ENCODE measurements around the gene ZNF202. TPM values are rescaled to one million over a fixed set of nuclear protein-coding genes. Genes with fewer than 3 reads are reported as not detected.

Gene ZNF202
- total RNA-seq, 2 donors from 2014 or later: 12.7 to 23.5 TPM

GRCh38 chr11:123690485-123690884 lies 51.0 kb downstream of the ZNF202 start:
- H3K4me1 Mint-ChIP-seq (ENCODE audit: low read depth in 2 of 2): no peaks in the 10 kb centered on the region
- H3K9me3 Mint-ChIP-seq: no peaks in the 10 kb centered on the region
- H3K36me3 Mint-ChIP-seq: no peaks in the 10 kb centered on the region
- H3K27me3 Mint-ChIP-seq: peaks cover 31 to 55% of the 10 kb centered on the region in 2 donors
- H3K27ac Mint-ChIP-seq: no peak overlapping the region
- H3K4me3 Mint-ChIP-seq: no peak overlapping the region
- DNase-seq (ENCODE audit: low spot score) (no peak), ATAC-seq (no peak)

GRCh38 chr11:123684601-123685000 lies 56.9 kb downstream of the ZNF202 start:
- ATAC-seq (no peak), DNase-seq (ENCODE audit: low spot score) (no peak)
- Mint-ChIP-seq H3K4me1 (ENCODE audit: low read depth in 2 of 2) (no peaks in the 10 kb centered on the region), H3K9me3 (no peaks in the 10 kb centered on the region), H3K27ac (no peak overlapping the region), H3K36me3 (no peaks in the 10 kb centered on the region), H3K4me3 (no peak overlapping the region), H3K27me3 (peaks cover 37 to 55% of the 10 kb centered on the region in 2 donors)

DNA sequence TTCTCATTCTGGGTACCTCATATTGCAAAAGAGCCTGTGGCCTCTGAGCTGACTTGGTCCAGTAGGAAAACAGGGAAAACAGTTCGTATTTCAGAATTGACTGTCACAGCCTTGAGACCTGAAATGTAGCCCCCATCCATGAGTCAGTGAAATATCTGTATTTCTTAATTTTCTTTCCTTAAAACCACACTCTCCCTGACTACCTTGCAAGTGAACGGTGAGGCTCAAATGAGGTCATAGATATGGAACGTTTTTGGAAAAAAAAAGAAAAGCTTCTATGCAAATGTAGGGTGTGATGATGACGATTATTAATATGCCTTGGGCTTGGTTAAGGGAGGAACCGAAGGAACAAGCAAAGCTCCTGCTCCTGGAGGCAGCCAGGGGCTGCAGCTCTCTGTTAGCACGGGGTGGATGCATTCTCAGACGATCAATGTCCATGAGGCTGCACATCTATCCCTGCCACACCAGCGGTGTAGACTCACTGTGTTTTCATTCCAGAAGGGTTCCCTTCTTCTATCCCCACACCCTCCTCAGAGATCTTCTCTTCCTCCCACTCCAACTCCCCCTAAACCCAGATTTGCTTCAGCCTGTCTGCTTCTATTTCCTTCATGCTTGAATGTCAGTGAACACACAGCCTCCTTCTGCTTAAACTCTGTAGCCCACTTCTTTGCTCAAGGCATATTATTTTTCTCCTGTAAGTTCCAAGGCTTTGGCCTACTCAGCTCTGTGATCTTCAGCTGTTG lies 57.9 kb downstream of the ZNF202 start:
- ATAC-seq: no peak
- Mint-ChIP-seq H3K4me1 (ENCODE audit: low read depth in 2 of 2) (no peaks in the 10 kb centered on the region), H3K27ac (no peak overlapping the region), H3K36me3 (no peaks in the 10 kb centered on the region), H3K9me3 (no peaks in the 10 kb centered on the region), H3K27me3 (peaks cover 31 to 47% of the 10 kb centered on the region in 2 donors), H3K4me3 (no peak overlapping the region)
- DNase-seq (ENCODE audit: low spot score): no peak

DNA sequence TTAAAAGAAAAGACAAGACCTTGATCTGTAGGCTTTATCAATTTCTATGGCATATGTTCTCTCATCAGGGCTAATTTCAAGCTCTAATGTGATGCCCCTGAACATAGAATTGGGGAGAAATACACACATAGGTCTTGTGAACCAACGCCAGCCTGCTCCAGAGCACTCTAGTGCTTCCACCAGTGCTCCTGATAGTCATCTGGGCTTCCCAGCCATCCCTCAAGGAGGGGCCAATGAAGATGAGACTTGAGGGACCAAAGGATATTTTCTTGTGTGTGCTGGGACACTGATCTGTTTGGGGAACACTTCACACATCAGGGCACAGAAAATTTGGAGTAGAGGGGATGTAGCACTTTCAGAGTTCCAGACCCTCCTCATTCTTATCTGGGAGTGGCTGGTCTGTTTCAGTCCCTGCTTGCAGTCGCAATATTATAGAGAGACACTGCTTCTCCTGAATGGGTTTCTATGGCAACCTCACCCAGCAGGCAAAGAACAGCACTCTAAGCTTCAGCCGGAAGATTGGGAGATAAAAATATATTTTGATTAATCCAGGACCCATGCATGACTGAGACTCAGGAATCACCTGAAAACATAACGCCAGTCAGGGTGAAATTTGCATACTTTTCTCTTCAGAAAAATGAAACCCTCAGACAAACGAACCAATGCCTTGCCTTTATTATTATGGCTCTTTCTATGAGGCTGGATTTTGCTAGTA lies 58.6 kb downstream of the ZNF202 start:
- Mint-ChIP-seq H3K36me3 (no peaks in the 10 kb centered on the region), H3K9me3 (no peaks in the 10 kb centered on the region), H3K4me1 (ENCODE audit: low read depth in 2 of 2) (no peaks in the 10 kb centered on the region), H3K27ac (no peak overlapping the region), H3K4me3 (no peak overlapping the region), H3K27me3 (peaks cover 33 to 43% of the 10 kb centered on the region in 2 donors)
- no peak for DNase-seq (ENCODE audit: low spot score)
- no peak for ATAC-seq

DNA sequence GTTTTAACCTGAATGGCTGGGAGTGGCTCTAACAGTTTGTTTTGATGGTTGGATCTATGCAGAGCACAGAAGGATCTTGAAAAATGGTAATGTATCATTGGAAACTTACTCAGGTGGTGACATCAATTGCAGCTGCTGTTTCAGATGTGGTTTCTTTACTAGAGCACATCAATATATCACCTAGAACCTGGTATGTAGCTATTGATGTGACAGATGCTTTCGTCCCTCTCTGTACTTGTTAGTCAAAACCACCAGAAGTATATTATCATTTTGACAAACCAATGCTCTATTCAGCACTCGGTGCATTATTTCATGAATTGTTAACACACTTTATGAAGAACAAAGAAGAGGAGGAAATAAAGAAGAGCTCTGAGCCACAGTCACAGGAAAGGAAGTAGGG lies 60.4 kb downstream of the ZNF202 start:
- no peaks in the 10 kb centered on the region for H3K4me1 Mint-ChIP-seq (ENCODE audit: low read depth in 2 of 2)
- no peak overlapping the region for H3K27ac Mint-ChIP-seq
- no peaks in the 10 kb centered on the region for H3K36me3 Mint-ChIP-seq
- no peak overlapping the region for H3K4me3 Mint-ChIP-seq
- DNase-seq (ENCODE audit: low spot score) (no peak), ATAC-seq (no peak)
- peaks cover 32 to 36% of the 10 kb centered on the region in 2 donors for H3K27me3 Mint-ChIP-seq
- no peaks in the 10 kb centered on the region for H3K9me3 Mint-ChIP-seq

- DNase-seq (ENCODE audit: low spot score) (no peak), ATAC-seq (peak in 1 of 2 donors; percentile 27)
- no peak overlapping the region for H3K4me3 Mint-ChIP-seq
- H3K36me3 Mint-ChIP-seq: no peaks in the 10 kb centered on the region
- no peaks in the 10 kb centered on the region for H3K9me3 Mint-ChIP-seq
- H3K27ac Mint-ChIP-seq: no peak overlapping the region
- H3K27me3 Mint-ChIP-seq: peaks cover 26 to 37% of the 10 kb centered on the region in 2 donors
- no peaks in the 10 kb centered on the region for H3K4me1 Mint-ChIP-seq (ENCODE audit: low read depth in 2 of 2)
Observed at GRCh38 chr11:123678246-123678645, 63.2 kb downstream of the ZNF202 start.

- no peak for DNase-seq (ENCODE audit: low spot score)
- Mint-ChIP-seq H3K4me1 (ENCODE audit: low read depth in 2 of 2) (no peaks in the 10 kb centered on the region), H3K9me3 (no peaks in the 10 kb centered on the region), H3K27ac (no peak overlapping the region), H3K36me3 (no peaks in the 10 kb centered on the region), H3K27me3 (peaks cover 24 to 35% of the 10 kb centered on the region in 2 donors), H3K4me3 (no peak overlapping the region)
- ATAC-seq: no peak
Observed at GRCh38 chr11:123677510-123677909, 64.0 kb downstream of the ZNF202 start.

DNA sequence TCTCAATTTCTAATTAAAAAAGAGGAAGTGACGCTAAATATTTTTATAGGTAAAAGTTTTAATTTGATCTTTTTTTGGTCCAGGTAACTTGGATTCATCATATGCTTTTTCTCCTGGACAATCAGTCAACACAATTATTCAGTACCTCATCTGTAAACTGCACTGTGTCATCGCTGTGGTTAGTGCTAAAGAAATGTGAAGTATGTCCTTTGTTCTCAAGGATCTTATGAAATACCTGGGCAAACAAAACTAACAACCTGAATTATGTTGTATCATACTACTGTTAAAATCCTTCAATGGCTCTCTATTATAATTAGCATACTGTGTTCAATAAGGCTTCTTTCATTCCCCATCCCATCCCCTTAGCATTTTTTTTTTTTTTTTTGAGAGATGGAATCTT lies 67.2 kb downstream of the ZNF202 start:
- Mint-ChIP-seq H3K4me3 (no peak overlapping the region), H3K27me3 (peaks cover 16 to 24% of the 10 kb centered on the region in 2 donors), H3K9me3 (no peaks in the 10 kb centered on the region), H3K36me3 (no peaks in the 10 kb centered on the region), H3K27ac (no peak overlapping the region), H3K4me1 (ENCODE audit: low read depth in 2 of 2) (no peaks in the 10 kb centered on the region)
- DNase-seq (ENCODE audit: low spot score) (no peak), ATAC-seq (no peak)

Other genes starting within 250 kb of the ZNF202 start
- not detected for gene SCN3B, start 87.0 kb downstream of the ZNF202 start, total RNA-seq
- not detected for gene OR6X1, start 12.9 kb upstream of the ZNF202 start, total RNA-seq
- not detected for gene OR6M1, start 64.7 kb upstream of the ZNF202 start, total RNA-seq
- gene TMEM225, start 144.0 kb upstream of the ZNF202 start, total RNA-seq: not detected
- gene OR8D4, start 160.5 kb upstream of the ZNF202 start, total RNA-seq: not detected
- not detected for gene OR4D5, start 198.0 kb upstream of the ZNF202 start, total RNA-seq
- gene OR6T1, start 202.2 kb upstream of the ZNF202 start, total RNA-seq: not detected
- gene OR10S1, start 236.1 kb upstream of the ZNF202 start, total RNA-seq: not detected